OCI-LY7 (cell line): ENCODE data around the gene SUV39H2. TPM values are rescaled to one million over a fixed set of nuclear protein-coding genes. Genes with fewer than 3 reads are reported as not detected.

Experiments used
- BruUV-seq: library from RNA; stranded (reverse); fragments of 400-500 nt; replicated peaks from 2 replicates; lab custom pipeline; 2021; lab: Mats Ljungman, UMichigan
- CTCF ChIA-PET: fragments of 300-600 bp; sonication (Branson Sonifier 250); formaldehyde crosslinking; loops from one replicate; lab custom pipeline; 2022; ENCODE audit warnings: antibody characterized with exemption; ENCODE audit not compliant: unreplicated experiment; lab: Charles Lee
- POLR2A ChIA-PET: fragments of 300-600 bp; sonication (Branson Sonifier 250); formaldehyde crosslinking; loops from one replicate; lab custom pipeline; 2022; ENCODE audit warnings: antibody characterized with exemption; lab: Charles Lee
- DNase-seq: peaks from one replicate; pipeline ENCODE4 v3.0.0-alpha.2; 2015; ENCODE audit warnings: low spot score
- H2AFZ ChIP-seq: fragments of 200-600 bp; sonication (generic), shearing (Covaris generic); 2 replicates; pipeline ENCODE4 v1.6.1; 2014; ENCODE audit warnings: mild to moderate bottlenecking, antibody characterized with exemption, low read length, moderate library complexity
- H3K27ac ChIP-seq: fragments of 200-600 bp; sonication (generic); 2 replicates; pipeline ENCODE4 v1.5.1; 2014; ENCODE audit warnings: mixed run types, low read depth, mild to moderate bottlenecking, moderate library complexity, low read length, inconsistent platforms; ENCODE audit not compliant: poor library complexity, severe bottlenecking
- H3K36me3 ChIP-seq: fragments of 200-600 bp; sonication (generic); 2 replicates; pipeline ENCODE4 v1.6.1; 2014; ENCODE audit warnings: mild to moderate bottlenecking, antibody characterized with exemption, low read length, moderate library complexity, mixed read lengths; ENCODE audit not compliant: insufficient read depth
- H3K4me1 ChIP-seq: fragments of 200-600 bp; sonication (generic); 2 replicates; pipeline ENCODE4 v1.5.1; 2014; ENCODE audit warnings: mild to moderate bottlenecking, low read length; ENCODE audit not compliant: insufficient read depth, poor library complexity, severe bottlenecking
- H3K4me2 ChIP-seq: fragments of 200-600 bp; sonication (generic); 2 replicates; pipeline ENCODE4 v1.6.1; 2014; ENCODE audit warnings: mild to moderate bottlenecking, low read length
- H3K4me3 ChIP-seq: fragments of 200-600 bp; sonication (generic); 2 replicates; pipeline ENCODE4 v1.5.1; 2014; ENCODE audit warnings: mild to moderate bottlenecking, low read depth, low read length; ENCODE audit not compliant: poor library complexity, severe bottlenecking
- H3K79me2 ChIP-seq: fragments of 200-600 bp; sonication (generic); 2 replicates; pipeline ENCODE4 v1.6.1; 2016; ENCODE audit warnings: low read depth, mild to moderate bottlenecking, low read length, moderate library complexity, mixed read lengths; ENCODE audit not compliant: insufficient read depth
- H3K9me2 ChIP-seq: fragments of 200-600 bp; sonication (generic); 2 replicates; pipeline ENCODE4 v1.6.1; 2016; ENCODE audit warnings: mild to moderate bottlenecking, low read length, mixed read lengths; ENCODE audit not compliant: insufficient read depth
- H3K9me3 ChIP-seq: fragments of 200-600 bp; sonication (generic); 2 replicates; pipeline ENCODE4 v1.6.1; 2014; ENCODE audit warnings: mild to moderate bottlenecking, mixed run types, low read length, mixed read lengths
- H4K20me1 ChIP-seq: fragments of 200-600 bp; sonication (generic); 2 replicates; pipeline ENCODE4 v1.6.1; 2014; ENCODE audit warnings: mild to moderate bottlenecking, antibody characterized with exemption, low read length, moderate library complexity, mixed read lengths; ENCODE audit not compliant: insufficient read depth
- CTCF ChIP-seq: fragments of 200-600 bp; sonication (generic); conservative IDR thresholded peaks from 2 replicates; pipeline ENCODE4 v1.5.1; 2014; ENCODE audit warnings: mild to moderate bottlenecking, antibody characterized with exemption, low read length, moderate library complexity, mixed read lengths
- EZH2phosphoT487 ChIP-seq: fragments of 200-600 bp; sonication (generic); IDR thresholded peaks from 2 replicates; pipeline ENCODE4 v1.6.1; 2018; ENCODE audit warnings: low read depth, borderline replicate concordance, mild to moderate bottlenecking, mixed run types, antibody characterized with exemption, low read length, moderate library complexity, mixed read lengths
- intact Hi-C: fragments of 100-400 bp; cut with micrococcal nuclease; formaldehyde crosslinking; loops from one replicate; pipeline ENCODE4 v1.10.0; 2022; ENCODE audit not compliant: unreplicated experiment
- total RNA-seq, 2 experiments: library from RNA; depleted of rRNA in 1 of 2; stranded (reverse); fragments of >200 nt in 1 of 2; shearing (Covaris generic) in 1 of 2; gene quantifications; 2 replicates each; pipeline ENCODE4 v1.2.3, GENCODE V29; 2014 to 2022

SUV39H2 gene
- total RNA-seq, 2 experiments from 2014 or later: 31.5 to 58.0 TPM

- ChIA-PET CTCF (interaction anchor here (0.6 kb wide), 1 partner anchor 14 kb away, joined by 3 read pairs; no protein-coding TSS in a partner anchor), POLR2A (interaction anchor here (0.5 to 1.9 kb wide), 4 partner anchors 8 to 400 kb away, joined by 3 to 12 read pairs (median 4); partner anchors contain the start of gene SUV39H2)
- Histone ChIP-seq H3K27ac (no peak overlapping the region), H3K9me2 (no peaks in the 10 kb centered on the region), H3K4me1 (no peaks in the 10 kb centered on the region), H2AFZ (no peak overlapping the region), H4K20me1 (peaks cover 23% of the 10 kb centered on the region), H3K9me3 (0 out of 2 replicates have a peak, but pooled peaks cover 5% of the 10 kb centered on the region), H3K79me2 (peaks cover 92% of the 10 kb centered on the region), H3K36me3 (peaks cover 87% of the 10 kb centered on the region), H3K4me3 (no peak overlapping the region), H3K4me2 (no peak overlapping the region)
- no peak for TF ChIP-seq EZH2phosphoT487
- peak; percentile 63 for TF ChIP-seq CTCF
- no peak for DNase-seq
- intact Hi-C loops: no loop called here
- BruUV-seq: no TSS peak
Measured at GRCh38 chr10:14889318-14889717, 10.7 kb downstream of the SUV39H2 start.

GRCh38 chr10:14891151-14891550, 12.5 kb downstream of the SUV39H2 start:
- peaks cover 83% of the 10 kb centered on the region for H3K36me3 ChIP-seq
- peaks cover 91% of the 10 kb centered on the region for H3K79me2 ChIP-seq
- no peak for DNase-seq
- ChIA-PET POLR2A (interaction anchor here (1.9 kb wide), 1 partner anchor 10 kb away, joined by 12 read pairs; no protein-coding TSS in a partner anchor), CTCF (no interaction called here)
- H4K20me1 ChIP-seq: peaks cover 23% of the 10 kb centered on the region
- TF ChIP-seq EZH2phosphoT487: no peak
- TF ChIP-seq CTCF: no peak
- no peaks in the 10 kb centered on the region for H3K9me2 ChIP-seq
- H3K4me1 ChIP-seq: no peaks in the 10 kb centered on the region
- H3K27ac ChIP-seq: no peak overlapping the region
- H3K9me3 ChIP-seq: 0 out of 2 replicates have a peak, but pooled peaks cover 5% of the 10 kb centered on the region
- H3K4me3 ChIP-seq: no peak overlapping the region
- intact Hi-C loops: no loop called here
- no peak overlapping the region for H3K4me2 ChIP-seq
- BruUV-seq: no TSS peak
- H2AFZ ChIP-seq: no peak overlapping the region

DNA sequence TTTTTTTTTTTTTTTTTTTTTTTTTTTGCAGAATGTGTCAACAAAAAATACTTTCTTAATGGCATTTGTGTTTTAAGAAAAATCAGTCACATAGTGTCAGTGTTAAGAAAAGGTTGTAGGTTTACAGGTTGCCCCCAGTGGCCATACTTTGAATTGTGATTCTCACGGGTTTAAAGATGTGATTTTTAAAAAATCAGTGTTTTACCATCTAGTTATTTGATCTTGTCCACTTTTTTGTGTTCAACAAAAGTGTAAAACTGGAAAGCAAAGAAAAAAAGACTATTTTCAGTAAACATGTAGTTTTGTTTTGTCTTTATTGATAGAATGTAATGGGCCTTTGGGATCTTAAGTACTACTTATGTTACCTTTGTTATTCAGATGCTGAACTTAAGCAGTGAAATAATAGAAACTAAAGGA, 25.7 kb downstream of the SUV39H2 start:
- BruUV-seq: no TSS peak
- Histone ChIP-seq H2AFZ (no peak overlapping the region), H3K36me3 (peaks cover 98% of the 10 kb centered on the region), H3K9me2 (no peaks in the 10 kb centered on the region), H4K20me1 (peaks cover 10% of the 10 kb centered on the region; the same call in 1 of the 2 replicates), H3K4me3 (no peak overlapping the region), H3K27ac (no peak overlapping the region), H3K9me3 (peaks cover 5% of the 10 kb centered on the region; the same call in 1 of the 2 replicates), H3K79me2 (peaks cover 27% of the 10 kb centered on the region; the same call in 1 of the 2 replicates), H3K4me2 (no peak overlapping the region), H3K4me1 (no peaks in the 10 kb centered on the region)
- TF ChIP-seq EZH2phosphoT487: no peak
- TF ChIP-seq CTCF: peak; percentile 84
- intact Hi-C loops: loop anchor here (10.0 kb wide), 1 partner anchor 410 kb away; no protein-coding TSS in a partner anchor
- DNase-seq: peak; percentile 68
- ChIA-PET CTCF (no interaction called here), POLR2A (no interaction called here)
